HG03135 (cell line): ENCODE measurements around the gene POC5.

Source experiments
- ATAC-seq: cut with Tn5 transposase; IDR thresholded peaks from one replicate; pipeline ENCODE4 v1.9.1; 2021; ENCODE audit warnings: mild to moderate bottlenecking, moderate library complexity; ENCODE audit not compliant: unreplicated experiment

The POC5 gene

DNA sequence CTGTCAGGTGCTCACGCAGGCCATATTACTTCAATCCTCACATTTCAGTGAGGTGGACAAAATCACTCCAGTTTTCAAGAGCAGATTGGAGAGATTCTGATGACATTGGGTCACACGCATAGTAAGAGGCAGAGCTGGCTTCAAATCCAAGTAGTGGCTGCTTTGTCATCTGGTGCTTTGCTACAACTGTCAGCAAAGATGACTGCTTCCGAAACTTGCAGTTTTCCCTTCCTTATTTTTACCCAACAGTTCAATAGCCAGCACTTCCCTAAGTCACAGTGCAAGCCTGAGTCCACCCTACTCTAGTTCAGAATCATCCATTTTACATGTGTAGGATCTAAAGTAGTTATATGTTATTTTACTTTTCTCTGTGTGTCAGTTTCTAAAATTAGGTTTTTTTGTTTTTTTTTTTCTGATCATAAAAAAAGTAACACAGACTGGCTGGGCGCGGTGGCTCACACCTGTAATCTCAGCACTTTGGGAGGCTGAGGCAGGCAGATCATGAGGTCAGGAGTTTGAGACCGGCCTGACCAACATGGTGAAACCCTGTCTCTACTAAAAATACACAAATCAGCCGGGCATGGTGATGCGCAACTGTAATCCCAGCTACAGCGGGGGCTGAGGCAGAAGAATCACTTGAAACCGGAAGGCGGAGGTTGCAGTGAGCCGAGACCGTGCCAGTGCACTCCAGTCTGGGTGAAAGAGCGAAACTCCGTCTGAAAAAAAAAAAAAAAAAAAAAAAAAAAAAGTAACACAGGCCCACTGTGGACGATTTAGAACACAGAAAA is 56.4 kb downstream of the POC5 start:
- ATAC-seq, result no peak

DNA sequence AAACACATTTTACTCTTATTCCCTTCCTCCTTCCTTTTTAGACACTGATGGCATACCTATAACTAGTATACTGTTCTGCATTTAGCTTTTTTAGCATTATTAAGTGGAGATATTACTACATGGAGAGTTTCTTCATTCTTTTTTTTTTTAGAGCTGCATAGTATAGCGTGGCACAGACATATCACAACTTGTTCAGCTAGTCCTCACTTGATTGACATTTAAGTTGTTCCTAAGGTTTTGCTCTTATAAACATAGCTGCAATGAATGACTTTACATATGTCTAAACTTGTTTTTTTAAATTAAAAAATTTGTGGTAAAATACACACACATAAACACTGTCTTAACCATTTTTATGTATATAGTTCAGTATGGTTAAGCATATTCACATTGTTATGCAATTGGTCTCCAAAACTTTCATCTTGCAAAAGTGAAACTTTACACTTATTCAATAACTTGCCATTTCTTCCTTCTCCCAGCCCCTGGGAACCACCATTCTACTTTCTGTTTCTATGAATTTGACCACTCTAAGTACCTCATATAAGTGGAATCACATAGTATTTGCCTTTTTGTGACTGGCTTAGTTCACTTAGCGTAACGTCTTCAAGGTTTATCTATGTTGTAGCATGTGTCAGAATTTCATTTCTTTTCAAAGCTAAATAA is 57.3 kb downstream of the POC5 start:
- no peak for ATAC-seq

DNA sequence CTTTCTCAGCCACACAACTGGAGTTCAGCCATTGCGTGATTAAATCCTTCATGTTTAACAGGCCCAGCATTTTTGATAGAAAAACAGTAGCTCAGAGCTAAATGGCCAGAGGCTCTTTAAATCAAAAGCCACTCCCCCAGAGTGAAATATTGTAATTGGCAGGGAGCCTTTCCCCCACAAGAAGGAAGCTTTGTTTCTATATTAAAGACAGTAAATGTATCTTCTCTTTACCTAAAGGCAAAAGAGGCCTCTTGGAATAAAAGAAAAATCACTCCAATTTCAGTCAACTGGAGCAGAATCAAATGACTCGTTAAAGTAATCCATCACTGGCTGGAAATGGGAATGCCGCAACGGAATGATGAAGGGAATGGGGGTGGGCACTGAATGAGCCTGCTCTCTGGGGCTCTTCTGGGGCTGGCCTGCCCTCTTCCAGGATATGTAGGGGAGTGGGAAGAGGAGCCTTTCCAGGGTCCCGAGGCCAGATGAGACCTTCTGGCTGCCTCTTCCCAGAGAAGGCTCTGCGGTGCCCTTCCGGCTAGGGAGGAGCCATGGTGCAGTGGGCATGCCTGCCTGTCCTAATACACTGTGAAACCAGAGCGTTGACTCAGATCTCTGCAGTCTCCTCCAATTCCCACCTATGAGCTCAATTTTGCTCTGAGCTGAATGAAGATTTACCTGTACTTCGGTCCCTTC is 60.8 kb downstream of the POC5 start:
- no peak for ATAC-seq

DNA sequence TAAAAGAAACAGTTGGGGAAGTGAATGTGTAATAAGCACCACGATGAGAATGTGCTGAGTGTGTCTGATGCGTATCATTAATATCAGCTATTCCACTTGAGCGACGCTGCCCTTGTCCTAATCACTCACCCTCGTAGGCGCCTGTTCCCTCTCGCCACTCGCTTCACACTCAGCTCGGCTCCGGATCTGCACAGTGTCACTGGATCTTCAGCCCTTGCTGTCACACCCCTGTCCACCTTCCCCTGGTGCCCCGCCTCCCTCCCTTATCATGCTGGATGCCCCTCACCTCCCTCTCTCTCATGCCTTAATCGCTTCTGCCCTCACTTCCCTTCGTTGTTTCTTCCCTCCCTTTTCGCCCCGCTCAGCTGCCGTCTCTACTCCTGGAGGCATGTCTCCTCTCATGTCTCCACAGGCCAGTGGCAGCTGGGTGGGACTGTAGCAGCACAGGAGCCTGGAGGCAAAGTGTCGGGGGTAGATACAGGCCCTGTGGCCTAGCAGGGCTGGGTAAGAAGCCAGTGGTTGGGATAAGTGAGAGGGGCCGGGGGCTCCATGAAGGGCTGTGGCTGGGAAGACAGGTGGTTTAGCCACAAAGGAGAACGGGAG is 62.4 kb downstream of the POC5 start:
- no peak for ATAC-seq

DNA sequence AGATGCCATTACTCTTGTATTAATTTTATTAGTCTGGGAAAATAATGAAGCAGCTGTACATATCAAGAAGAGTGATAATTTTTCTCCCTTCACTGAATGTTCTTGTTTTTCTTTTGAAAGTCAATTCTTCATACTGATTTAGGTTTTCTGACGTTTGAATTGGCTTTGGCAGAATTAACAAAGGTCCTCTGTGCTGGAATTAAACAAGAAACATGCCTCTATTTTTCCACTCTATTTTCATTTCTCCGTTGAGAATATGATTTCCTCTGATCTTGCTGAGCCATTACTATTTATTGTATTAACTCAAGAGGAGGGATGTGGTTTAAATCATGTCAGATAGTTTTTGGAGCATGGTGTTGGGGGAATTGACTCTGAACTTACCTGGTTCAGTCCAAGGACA is 63.7 kb downstream of the POC5 start:
- ATAC-seq, result no peak

DNA sequence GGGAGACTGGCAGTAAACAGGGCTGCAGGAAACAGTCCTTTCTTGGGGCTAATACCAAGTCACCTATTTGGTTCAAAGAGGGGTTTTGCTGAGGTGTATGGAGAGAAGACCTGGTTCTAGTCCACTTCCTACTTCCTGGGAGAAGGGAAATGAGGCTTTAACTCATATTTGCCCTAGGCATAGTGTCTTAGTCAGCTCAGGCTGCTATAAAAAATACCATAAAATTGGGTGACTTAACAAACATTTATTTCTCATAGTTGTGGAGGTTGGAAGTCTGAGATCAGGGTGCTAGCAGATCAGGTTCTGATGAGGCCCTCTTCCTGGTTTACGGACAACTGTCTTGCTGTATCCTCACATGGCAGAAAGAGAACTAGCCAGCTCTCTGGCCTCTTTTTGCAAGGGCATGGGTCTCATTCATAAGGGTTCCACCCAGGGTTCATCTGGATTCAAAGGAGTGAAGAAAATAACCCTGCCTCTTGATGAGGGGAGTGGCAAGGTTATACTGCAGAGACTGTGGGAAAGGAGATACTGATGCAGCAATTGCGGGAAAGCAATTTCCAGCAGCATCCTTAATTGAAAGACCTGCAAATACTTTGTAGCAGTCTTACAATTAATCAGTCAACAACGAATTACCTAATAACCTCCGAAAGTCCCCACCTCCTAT is 65.5 kb downstream of the POC5 start:
- no peak for ATAC-seq

DNA sequence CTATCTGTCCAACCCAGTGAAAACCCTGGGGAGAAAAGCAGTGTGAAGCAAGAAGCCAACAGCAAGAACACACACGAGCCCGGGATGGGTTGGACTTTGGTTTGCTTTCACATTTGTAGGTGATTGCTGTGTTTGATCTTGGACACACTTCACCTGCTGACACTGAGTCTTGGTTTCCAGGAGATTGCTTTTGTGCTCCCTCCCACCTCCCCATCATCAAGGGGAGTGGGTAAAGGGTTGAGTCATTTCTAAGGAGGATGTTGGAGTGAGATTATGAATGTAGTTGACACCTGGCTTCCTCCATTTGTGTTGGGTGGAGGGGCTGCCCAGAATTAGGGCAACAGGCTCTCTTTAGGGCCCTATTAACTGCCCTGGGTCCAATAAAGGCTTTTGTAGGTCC is 68.5 kb downstream of the POC5 start:
- ATAC-seq, result no peak

DNA sequence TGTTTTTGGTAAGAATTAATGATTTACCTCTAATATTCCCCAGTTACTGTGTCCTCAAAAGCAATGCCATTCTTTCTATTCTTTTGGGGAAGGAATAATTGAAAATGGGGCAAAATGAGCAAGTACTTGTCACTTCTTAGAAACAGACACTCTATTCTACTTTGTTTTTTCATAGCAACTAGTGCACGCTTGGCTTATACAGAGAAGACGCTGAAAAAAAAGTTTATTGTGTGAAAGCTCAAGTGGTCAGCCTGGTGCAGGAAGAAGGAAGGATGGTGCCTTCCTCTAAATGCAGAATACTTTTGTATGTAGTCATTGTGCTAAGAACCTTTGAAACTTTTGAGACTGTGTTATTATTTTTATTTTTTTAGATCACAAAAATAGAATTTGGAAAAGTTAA is 76.4 kb downstream of the POC5 start:
- ATAC-seq, result no peak

DNA sequence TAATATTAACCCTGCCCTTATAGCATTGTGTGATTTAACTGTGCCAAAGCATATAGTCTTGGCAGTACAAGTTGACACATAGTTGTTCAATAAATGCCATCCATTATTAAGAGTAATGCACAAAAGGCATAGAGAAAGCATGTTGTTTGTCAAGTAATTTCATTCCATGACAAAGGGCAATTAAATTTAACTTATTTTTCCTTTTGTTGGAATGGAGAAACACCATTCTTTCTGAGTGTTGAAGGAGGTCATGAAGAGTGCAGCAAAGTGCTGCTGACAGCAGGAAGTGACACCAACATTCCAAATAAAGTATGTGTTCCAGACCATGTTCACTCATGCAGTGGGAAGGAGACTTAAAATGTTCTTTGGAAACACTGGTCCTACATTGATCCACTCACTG is 76.8 kb downstream of the POC5 start:
- ATAC-seq, result no peak

DNA sequence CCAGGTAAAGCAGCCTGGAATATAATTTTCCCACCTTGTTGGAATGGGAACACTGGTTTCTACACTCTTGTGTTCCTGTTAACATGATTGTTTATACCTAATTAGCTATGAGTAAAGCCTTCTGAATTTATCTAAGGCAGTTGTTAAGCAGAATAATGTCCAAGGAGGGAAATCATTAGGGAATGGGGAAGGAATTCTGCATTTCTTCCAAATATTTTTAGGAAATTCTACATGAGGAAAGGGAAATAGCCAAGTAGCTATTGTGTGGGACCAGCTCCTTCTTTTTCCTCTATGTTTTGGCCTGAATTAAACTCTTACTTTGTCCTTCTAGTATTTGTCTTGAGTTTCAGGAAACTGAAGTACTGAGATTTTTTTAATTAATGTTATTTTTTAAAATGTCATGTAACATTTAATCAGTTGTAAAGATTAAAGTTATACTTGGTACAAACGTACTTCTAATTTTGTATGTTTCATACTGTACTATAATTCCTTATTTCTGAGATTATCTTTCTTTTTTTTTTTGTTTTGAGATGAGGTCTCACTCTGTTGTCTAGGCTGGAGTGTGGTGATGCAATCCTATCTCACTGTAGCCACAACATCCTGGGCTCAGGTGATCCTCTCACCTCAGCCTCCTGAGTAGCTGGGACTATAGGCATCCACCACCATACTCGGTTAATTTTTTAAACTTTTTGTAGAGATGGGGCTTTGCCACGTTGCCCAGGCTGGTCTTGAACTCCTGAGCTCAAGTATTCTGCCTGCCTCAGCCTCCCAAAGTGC is 77.5 kb downstream of the POC5 start:
- no peak for ATAC-seq

DNA sequence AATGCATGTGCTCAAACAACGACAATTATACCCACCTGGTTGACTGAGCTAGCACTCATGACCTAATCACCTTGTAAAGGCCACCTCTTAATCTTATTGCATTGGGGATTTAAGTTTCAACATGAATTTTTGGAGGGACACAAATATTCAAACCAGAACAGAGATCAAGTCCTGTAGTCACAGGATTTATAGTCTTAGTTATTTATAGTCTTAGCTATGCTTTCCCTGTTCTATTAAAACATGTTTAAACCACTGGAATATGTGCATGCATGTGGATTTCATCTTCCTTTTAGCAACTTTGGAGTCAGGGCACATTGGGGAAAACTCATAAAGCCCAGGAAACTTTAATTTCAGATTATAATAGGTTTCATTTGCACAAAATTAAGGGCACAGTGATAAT is 79.3 kb downstream of the POC5 start:
- no peak for ATAC-seq

DNA sequence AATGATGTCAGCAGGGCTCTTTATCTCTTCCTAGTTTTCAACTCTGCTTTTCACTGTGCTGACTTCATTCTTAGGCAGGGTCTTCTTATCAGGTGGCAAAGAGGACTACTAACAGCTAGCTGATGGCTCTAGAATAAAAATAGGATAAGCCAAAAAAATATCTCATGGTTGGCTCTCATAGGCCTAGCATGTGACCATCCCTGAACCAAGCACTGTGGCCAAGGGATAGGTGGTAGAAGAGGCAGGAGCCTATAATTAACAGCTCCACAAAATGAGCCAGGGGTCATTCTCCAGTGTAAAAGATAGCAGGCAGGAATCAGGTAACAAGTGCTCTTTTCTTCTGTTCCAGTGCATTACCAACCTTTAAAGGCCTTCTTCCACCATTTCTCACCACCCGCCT is 84.9 kb downstream of the POC5 start:
- ATAC-seq, result no peak

DNA sequence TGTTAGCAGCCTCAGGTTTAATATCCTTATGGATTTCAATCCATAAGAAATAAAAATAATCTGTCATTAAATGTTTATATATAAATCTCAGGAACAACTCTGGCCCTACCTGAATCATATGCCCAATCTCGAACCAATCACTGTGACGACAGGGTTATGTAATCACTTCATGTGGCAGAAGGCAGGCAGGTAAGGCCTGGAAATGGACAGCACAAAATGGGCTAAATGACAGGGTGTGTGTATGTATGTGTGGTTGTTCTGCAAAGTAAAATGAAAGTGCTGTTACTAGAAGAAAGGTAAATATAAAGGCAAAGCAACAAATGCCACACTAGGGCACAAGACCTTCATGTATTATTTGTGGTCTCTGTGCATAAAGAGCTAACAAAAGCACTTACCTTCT is 86.4 kb downstream of the POC5 start:
- no peak for ATAC-seq

DNA sequence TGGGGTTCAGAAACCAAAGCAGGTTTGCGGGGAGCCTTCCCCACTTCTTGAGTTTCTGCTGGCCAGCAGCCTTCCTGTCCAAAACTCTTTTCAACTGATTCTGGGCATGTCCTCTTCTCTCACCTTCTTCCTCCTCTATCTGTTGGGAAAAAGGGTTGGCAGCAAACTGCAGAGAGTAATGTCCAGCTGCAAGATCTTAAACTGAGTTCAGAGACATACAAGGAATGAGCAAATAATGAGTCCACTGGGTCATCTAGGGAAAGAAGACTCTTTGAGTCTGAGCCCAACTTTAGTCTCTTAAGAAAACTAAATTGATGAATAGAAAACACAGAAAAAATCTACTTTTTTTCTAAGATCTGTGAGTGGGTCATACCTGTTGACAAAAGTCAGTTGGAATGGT is 89.4 kb downstream of the POC5 start:
- no peak for ATAC-seq

DNA sequence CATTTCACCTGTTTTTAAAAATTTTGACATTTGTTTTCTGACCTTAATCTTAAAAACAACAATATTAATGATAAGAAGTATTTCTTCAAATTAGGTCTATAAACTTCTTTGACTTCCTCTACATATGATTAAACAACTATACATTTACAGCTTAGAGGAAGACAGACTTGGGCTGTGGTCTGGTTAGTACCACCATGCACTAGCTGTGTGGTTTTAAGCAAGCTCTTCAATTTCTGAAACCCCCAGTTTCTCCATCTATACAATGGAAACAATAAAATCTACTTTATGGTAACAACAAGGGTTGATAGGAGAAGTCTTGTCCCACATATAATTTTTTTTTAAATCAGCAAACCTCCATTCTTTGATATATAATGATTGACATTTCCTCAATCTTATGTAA is 90.3 kb downstream of the POC5 start:
- ATAC-seq, result no peak
